ENCODE data around the gene UFSP2.

The UFSP2 gene

GRCh38 chr4:185396724-185397385, 28.9 kb downstream of the UFSP2 start, which contains the start of gene ANKRD37:
Gene ANKRD37 (plus strand): TSS chr4:185396841. CDS start chr4:185396924, 83 bp downstream.
- Histone ChIP-seq H3K4me3 (replicated peaks; ENCODE audit: insufficient read depth, low read length) (peak within 1 kb of the TSS; percentile 87), H3K27me3 (ENCODE audit: insufficient read depth, poor library complexity, severe bottlenecking) (no peaks in the 10 kb centered on the region), H3K27ac (replicated peaks) (peak within 1 kb of the TSS; percentile 70)
- DNase-seq (ENCODE audit: low read depth in 1 of 2, low spot score in 1 of 2): no peak
- TF ChIP-seq REST (IDR thresholded peaks at IDR 0.05; ENCODE audit: insufficient replicate concordance, low read depth): peak; percentile 41
- no peak for TF ChIP-seq CTCF (IDR thresholded peaks at IDR 0.05; ENCODE audit: insufficient read depth, low read length)

GRCh38 chr4:185395956-185396723, 29.6 kb downstream of the UFSP2 start:
- TF ChIP-seq SPI1 (IDR thresholded peaks at IDR 0.05; ENCODE audit: borderline replicate concordance, low read depth) (no peak), GABPA (IDR thresholded peaks at IDR 0.05; ENCODE audit: low read depth) (peak; percentile 68), CTCF (IDR thresholded peaks at IDR 0.05; ENCODE audit: insufficient read depth, low read length) (no peak), POLR2AphosphoS5 (IDR thresholded peaks at IDR 0.05; ENCODE audit: low read depth) (peak; percentile 78), REST (IDR thresholded peaks at IDR 0.05; ENCODE audit: insufficient replicate concordance, low read depth) (peak; percentile 91)
- H3K27ac ChIP-seq (replicated peaks): peak overlapping the region; percentile 70
- peak; percentile 81 to 93 for DNase-seq (ENCODE audit: low read depth in 1 of 2, low spot score in 1 of 2)

GRCh38 chr4:185395238-185395955, 30.4 kb downstream of the UFSP2 start, which contains the start of gene LRP2BP:
Gene LRP2BP (minus strand): TSS chr4:185395924. CDS start chr4:185378186, 17,738 bp downstream.
- TF ChIP-seq REST (IDR thresholded peaks at IDR 0.05; ENCODE audit: insufficient replicate concordance, low read depth) (no peak), POLR2AphosphoS5 (IDR thresholded peaks at IDR 0.05; ENCODE audit: low read depth) (no peak), CTCF (IDR thresholded peaks at IDR 0.05; ENCODE audit: insufficient read depth, low read length) (no peak), SPI1 (IDR thresholded peaks at IDR 0.05; ENCODE audit: borderline replicate concordance, low read depth) (no peak), GABPA (IDR thresholded peaks at IDR 0.05; ENCODE audit: low read depth) (no peak)
- Histone ChIP-seq H3K27ac (replicated peaks) (peak within 1 kb of the TSS; percentile 70), H3K27me3 (ENCODE audit: insufficient read depth, poor library complexity, severe bottlenecking) (no peaks in the 10 kb centered on the region), H3K4me3 (replicated peaks; ENCODE audit: insufficient read depth, low read length) (peak within 1 kb of the TSS; percentile 87)
- DNase-seq (ENCODE audit: low read depth in 1 of 2, low spot score in 1 of 2): no peak

More at GRCh38 chr4:185395956-185396723, 29.6 kb downstream of the UFSP2 start:
- peak overlapping the region; percentile 87 for H3K4me3 ChIP-seq (replicated peaks; ENCODE audit: insufficient read depth, low read length)
- no peaks in the 10 kb centered on the region for H3K27me3 ChIP-seq (ENCODE audit: insufficient read depth, poor library complexity, severe bottlenecking)
